ENCODE data around the gene MPO.

Gene MPO

GRCh38 chr17:58272367-58273280, 8.1 kb downstream of the MPO start:
- no peak overlapping the region for H3K4me3 ChIP-seq (ENCODE audit: low read depth in 1 of 2, low read length in 2 of 2)

GRCh38 chr17:58271216-58271931, 9.4 kb downstream of the MPO start:
- Histone ChIP-seq H3K4me1 (ENCODE audit: insufficient read depth, low read length) (no peaks in the 10 kb centered on the region), H3K4me3 (ENCODE audit: low read depth in 1 of 2, low read length in 2 of 2) (no peak overlapping the region), H3K27ac (ENCODE audit: low read depth, low read length) (no peak overlapping the region), H3K27me3 (ENCODE audit: control insufficient read depth in 1 of 2, insufficient read depth in 2 of 2, low read length in 2 of 2) (no peaks in the 10 kb centered on the region), H3K9ac (ENCODE audit: low read length) (no peak overlapping the region), H3K36me3 (ENCODE audit: insufficient read depth, low read length) (no peaks in the 10 kb centered on the region), H3K9me3 (ENCODE audit: low read length) (no peaks in the 10 kb centered on the region)

More at GRCh38 chr17:58272367-58273280, 8.1 kb downstream of the MPO start:
- Histone ChIP-seq H3K27ac (ENCODE audit: low read depth, low read length) (no peak overlapping the region), H3K36me3 (ENCODE audit: insufficient read depth, low read length) (no peaks in the 10 kb centered on the region), H3K9ac (ENCODE audit: low read length) (no peak overlapping the region), H3K27me3 (ENCODE audit: control insufficient read depth in 1 of 2, insufficient read depth in 2 of 2, low read length in 2 of 2) (no peaks in the 10 kb centered on the region), H3K4me1 (ENCODE audit: insufficient read depth, low read length) (no peaks in the 10 kb centered on the region), H3K9me3 (ENCODE audit: low read length) (no peaks in the 10 kb centered on the region)

GRCh38 chr17:58270476-58271215, 10.1 kb downstream of the MPO start:
- Histone ChIP-seq H3K9me3 (ENCODE audit: low read length) (no peaks in the 10 kb centered on the region), H3K4me3 (ENCODE audit: low read depth in 1 of 2, low read length in 2 of 2) (no peak overlapping the region), H3K27me3 (ENCODE audit: control insufficient read depth in 1 of 2, insufficient read depth in 2 of 2, low read length in 2 of 2) (no peaks in the 10 kb centered on the region), H3K4me1 (ENCODE audit: insufficient read depth, low read length) (no peaks in the 10 kb centered on the region), H3K9ac (ENCODE audit: low read length) (no peak overlapping the region), H3K27ac (ENCODE audit: low read depth, low read length) (no peak overlapping the region), H3K36me3 (ENCODE audit: insufficient read depth, low read length) (no peaks in the 10 kb centered on the region)

- no peak overlapping the region for H3K27ac ChIP-seq (ENCODE audit: low read depth, low read length)
- H3K27me3 ChIP-seq (ENCODE audit: control insufficient read depth in 1 of 2, insufficient read depth in 2 of 2, low read length in 2 of 2): no peaks in the 10 kb centered on the region
- no peaks in the 10 kb centered on the region for H3K9me3 ChIP-seq (ENCODE audit: low read length)
- H3K4me3 ChIP-seq (ENCODE audit: low read depth in 1 of 2, low read length in 2 of 2): no peak overlapping the region
- no peaks in the 10 kb centered on the region for H3K36me3 ChIP-seq (ENCODE audit: insufficient read depth, low read length)
- no peaks in the 10 kb centered on the region for H3K4me1 ChIP-seq (ENCODE audit: insufficient read depth, low read length)
- H3K9ac ChIP-seq (ENCODE audit: low read length): no peak overlapping the region
Measured at GRCh38 chr17:58269557-58270291, 11.0 kb downstream of the MPO start.

GRCh38 chr17:58268774-58269556, 11.8 kb downstream of the MPO start:
- Histone ChIP-seq H3K9me3 (ENCODE audit: low read length) (no peaks in the 10 kb centered on the region), H3K27ac (ENCODE audit: low read depth, low read length) (no peak overlapping the region), H3K27me3 (ENCODE audit: control insufficient read depth in 1 of 2, insufficient read depth in 2 of 2, low read length in 2 of 2) (peaks cover 0 to under 1% of the 10 kb centered on the region in 2 donors), H3K9ac (ENCODE audit: low read length) (no peak overlapping the region), H3K36me3 (ENCODE audit: insufficient read depth, low read length) (no peaks in the 10 kb centered on the region), H3K4me1 (ENCODE audit: insufficient read depth, low read length) (no peaks in the 10 kb centered on the region), H3K4me3 (ENCODE audit: low read depth in 1 of 2, low read length in 2 of 2) (no peak overlapping the region)

- Histone ChIP-seq H3K4me3 (ENCODE audit: low read depth in 1 of 2, low read length in 2 of 2) (no peak overlapping the region), H3K27me3 (ENCODE audit: control insufficient read depth in 1 of 2, insufficient read depth in 2 of 2, low read length in 2 of 2) (peaks cover 0 to 4% of the 10 kb centered on the region in 2 donors), H3K36me3 (ENCODE audit: insufficient read depth, low read length) (no peaks in the 10 kb centered on the region), H3K4me1 (ENCODE audit: insufficient read depth, low read length) (no peaks in the 10 kb centered on the region), H3K27ac (ENCODE audit: low read depth, low read length) (no peak overlapping the region), H3K9me3 (ENCODE audit: low read length) (no peaks in the 10 kb centered on the region), H3K9ac (ENCODE audit: low read length) (no peak overlapping the region)
Measured at GRCh38 chr17:58268326-58268725, 12.4 kb downstream of the MPO start.

- H3K27me3 ChIP-seq (ENCODE audit: control insufficient read depth in 1 of 2, insufficient read depth in 2 of 2, low read length in 2 of 2): peaks cover 0 to 4% of the 10 kb centered on the region in 2 donors
- H3K27ac ChIP-seq (ENCODE audit: low read depth, low read length): no peak overlapping the region
- no peaks in the 10 kb centered on the region for H3K4me1 ChIP-seq (ENCODE audit: insufficient read depth, low read length)
- H3K36me3 ChIP-seq (ENCODE audit: insufficient read depth, low read length): no peaks in the 10 kb centered on the region
- H3K4me3 ChIP-seq (ENCODE audit: low read depth in 1 of 2, low read length in 2 of 2): no peak overlapping the region
- no peak overlapping the region for H3K9ac ChIP-seq (ENCODE audit: low read length)
- no peaks in the 10 kb centered on the region for H3K9me3 ChIP-seq (ENCODE audit: low read length)
Measured at GRCh38 chr17:58267347-58268324, 13.1 kb downstream of the MPO start.

- H3K36me3 ChIP-seq (ENCODE audit: insufficient read depth, low read length): no peaks in the 10 kb centered on the region
- no peaks in the 10 kb centered on the region for H3K4me1 ChIP-seq (ENCODE audit: insufficient read depth, low read length)
- H3K4me3 ChIP-seq (ENCODE audit: low read depth in 1 of 2, low read length in 2 of 2): no peak overlapping the region
- no peak overlapping the region for H3K27ac ChIP-seq (ENCODE audit: low read depth, low read length)
- no peak overlapping the region for H3K9ac ChIP-seq (ENCODE audit: low read length)
- H3K27me3 ChIP-seq (ENCODE audit: control insufficient read depth in 1 of 2, insufficient read depth in 2 of 2, low read length in 2 of 2): peaks cover 0 to 4% of the 10 kb centered on the region in 2 donors
- no peaks in the 10 kb centered on the region for H3K9me3 ChIP-seq (ENCODE audit: low read length)
Measured at GRCh38 chr17:58265902-58266875, 14.5 kb downstream of the MPO start.

- H3K36me3 ChIP-seq (ENCODE audit: insufficient read depth, low read length): no peaks in the 10 kb centered on the region
- H3K27me3 ChIP-seq (ENCODE audit: control insufficient read depth in 1 of 2, insufficient read depth in 2 of 2, low read length in 2 of 2): peaks cover 4 to 7% of the 10 kb centered on the region in 2 donors
- no peak overlapping the region for H3K4me3 ChIP-seq (ENCODE audit: low read depth in 1 of 2, low read length in 2 of 2)
- no peak overlapping the region for H3K27ac ChIP-seq (ENCODE audit: low read depth, low read length)
- no peaks in the 10 kb centered on the region for H3K4me1 ChIP-seq (ENCODE audit: insufficient read depth, low read length)
- H3K9ac ChIP-seq (ENCODE audit: low read length): no peak overlapping the region
- no peaks in the 10 kb centered on the region for H3K9me3 ChIP-seq (ENCODE audit: low read length)
Measured at GRCh38 chr17:58265271-58265670, 15.5 kb downstream of the MPO start.
